ENCODE measurements around the gene POLR2I. TPM values are rescaled to one million over a fixed set of nuclear protein-coding genes. Genes with fewer than 3 reads are reported as not detected.

POLR2I gene
- 10 to 100 TPM; 31.3 to 76.1 (median 35.5) TPM for total RNA-seq

DNA sequence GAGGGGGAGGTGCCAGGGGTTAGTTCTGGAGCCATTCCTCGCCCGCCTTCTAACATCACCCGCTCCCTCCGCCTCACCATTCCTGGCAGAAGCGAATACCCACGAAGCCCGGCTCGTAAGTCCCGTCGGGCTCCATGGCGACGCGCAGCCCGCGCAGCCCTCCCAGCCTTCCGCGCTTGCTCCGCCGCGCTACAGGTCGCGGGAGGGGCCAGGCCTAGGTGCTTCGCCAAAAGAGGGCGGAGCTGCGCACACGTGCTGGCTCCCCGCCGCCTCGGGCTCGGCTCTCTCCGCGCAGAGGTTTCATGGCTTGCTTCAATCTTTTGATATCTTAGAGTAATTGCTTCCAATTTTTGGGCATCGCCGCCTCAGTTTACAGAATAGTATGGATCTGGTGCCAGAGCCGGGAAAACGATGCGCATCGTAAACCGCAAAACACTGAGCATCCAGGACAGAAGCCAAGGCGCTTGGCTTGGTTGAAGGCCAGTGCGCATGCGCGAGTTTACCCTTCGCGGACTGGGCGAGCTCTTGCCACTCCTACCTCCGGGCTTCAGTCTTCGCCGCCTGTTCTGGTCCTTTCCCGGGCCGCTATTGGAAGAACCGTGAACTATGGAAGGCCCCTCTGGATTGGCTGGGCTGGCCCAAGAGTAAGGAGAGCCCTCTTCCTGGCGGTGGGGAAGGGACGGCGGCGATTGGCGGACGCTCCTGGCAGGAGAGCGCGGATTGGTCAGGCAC, at the start of gene POLR2I:
POLR2I (minus strand) TSS at position 155 of the 732 bp plus-strand sequence; CDS start at position 136, 19 bp downstream.
- TF ChIP-seq, protein P1, sequence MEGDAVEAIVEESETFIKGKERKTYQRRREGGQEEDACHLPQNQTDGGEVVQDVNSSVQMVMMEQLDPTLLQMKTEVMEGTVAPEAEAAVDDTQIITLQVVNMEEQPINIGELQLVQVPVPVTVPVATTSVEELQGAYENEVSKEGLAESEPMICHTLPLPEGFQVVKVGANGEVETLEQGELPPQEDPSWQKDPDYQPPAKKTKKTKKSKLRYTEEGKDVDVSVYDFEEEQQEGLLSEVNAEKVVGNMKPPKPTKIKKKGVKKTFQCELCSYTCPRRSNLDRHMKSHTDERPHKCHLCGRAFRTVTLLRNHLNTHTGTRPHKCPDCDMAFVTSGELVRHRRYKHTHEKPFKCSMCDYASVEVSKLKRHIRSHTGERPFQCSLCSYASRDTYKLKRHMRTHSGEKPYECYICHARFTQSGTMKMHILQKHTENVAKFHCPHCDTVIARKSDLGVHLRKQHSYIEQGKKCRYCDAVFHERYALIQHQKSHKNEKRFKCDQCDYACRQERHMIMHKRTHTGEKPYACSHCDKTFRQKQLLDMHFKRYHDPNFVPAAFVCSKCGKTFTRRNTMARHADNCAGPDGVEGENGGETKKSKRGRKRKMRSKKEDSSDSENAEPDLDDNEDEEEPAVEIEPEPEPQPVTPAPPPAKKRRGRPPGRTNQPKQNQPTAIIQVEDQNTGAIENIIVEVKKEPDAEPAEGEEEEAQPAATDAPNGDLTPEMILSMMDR (IDR thresholded peaks at IDR 0.05; ENCODE audit: low read depth): no peak

DNA sequence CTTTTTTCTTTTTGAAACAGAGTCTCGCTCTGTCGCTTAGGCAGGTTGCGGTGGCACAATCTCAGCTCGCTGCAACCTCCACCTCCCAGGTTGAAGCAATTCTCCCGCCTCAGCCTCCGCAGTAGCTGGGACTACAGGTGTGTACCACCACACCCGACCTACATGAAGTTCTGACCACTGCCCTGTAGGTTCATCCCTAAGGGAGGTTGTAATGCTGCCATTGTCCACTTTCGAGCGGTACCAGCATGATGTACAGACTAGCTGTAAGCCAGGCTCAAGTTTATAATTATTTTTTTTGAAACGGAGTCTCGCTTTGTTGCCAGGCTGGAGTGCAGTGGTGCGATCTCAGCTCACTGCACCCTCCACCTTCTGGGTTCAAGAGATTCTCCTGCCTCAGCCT, 49.1 kb upstream of the POLR2I start:
- TF ChIP-seq, protein P1 (IDR thresholded peaks at IDR 0.05; ENCODE audit: low read depth): no peak

DNA sequence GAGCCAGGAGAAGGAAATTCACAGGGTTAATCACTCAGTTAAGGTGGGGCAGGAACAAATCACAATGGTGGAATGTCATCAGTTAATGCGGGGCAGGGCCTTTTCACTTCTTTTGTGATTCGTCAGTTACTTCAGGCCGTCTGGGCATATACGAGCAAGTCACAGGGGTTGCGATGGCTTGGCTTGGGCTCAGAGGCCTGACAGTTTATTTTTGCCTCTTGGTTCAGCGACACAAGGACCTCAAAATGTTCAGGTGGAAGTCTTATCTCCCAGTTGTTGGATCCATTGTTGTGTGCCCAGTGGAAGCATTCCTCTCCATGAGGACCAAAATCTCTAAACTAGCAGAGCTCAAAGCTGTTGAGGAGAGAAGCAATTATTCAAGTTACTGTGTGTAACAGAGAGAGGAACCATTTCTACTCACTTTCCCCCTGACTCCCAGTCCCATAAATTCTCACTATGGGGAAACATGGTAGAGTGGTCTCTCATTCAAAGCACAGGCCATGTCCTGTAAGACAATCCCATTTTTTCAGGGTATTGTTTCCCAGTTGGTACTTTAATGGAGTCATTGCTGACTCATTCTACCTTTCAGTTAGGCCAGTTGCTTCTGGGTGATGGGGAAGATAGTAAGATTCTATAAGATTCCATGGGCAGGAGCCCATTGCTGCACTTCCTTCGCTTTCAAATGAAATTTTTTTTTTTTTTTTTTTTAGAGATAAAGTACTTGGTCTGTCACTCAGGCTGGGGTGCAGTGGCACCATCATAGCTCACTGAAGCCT, 46.3 kb upstream of the POLR2I start:
- TF ChIP-seq, protein P1 (IDR thresholded peaks at IDR 0.05; ENCODE audit: low read depth): no peak

DNA sequence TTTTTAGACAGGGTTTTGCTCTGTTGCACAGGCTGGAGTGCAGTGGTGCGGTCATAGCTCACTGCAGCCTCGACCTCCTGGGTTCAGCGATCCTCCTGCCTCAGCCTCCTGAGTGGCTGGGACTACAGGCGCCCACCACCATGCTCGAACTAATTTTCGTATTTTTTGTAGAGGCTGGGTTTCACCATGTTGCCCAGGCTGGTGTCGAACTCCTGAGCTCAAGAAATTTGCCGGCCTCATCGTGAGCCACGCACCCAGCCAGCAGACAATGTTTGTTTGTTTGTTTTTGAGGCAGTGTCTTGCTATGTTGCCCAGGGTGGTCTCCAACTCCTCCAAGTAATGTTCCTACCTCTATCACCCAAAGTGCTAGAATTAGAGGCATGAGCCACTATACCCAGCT, 38.5 kb upstream of the POLR2I start:
- TF ChIP-seq, protein P1 (IDR thresholded peaks at IDR 0.05; ENCODE audit: low read depth): no peak

DNA sequence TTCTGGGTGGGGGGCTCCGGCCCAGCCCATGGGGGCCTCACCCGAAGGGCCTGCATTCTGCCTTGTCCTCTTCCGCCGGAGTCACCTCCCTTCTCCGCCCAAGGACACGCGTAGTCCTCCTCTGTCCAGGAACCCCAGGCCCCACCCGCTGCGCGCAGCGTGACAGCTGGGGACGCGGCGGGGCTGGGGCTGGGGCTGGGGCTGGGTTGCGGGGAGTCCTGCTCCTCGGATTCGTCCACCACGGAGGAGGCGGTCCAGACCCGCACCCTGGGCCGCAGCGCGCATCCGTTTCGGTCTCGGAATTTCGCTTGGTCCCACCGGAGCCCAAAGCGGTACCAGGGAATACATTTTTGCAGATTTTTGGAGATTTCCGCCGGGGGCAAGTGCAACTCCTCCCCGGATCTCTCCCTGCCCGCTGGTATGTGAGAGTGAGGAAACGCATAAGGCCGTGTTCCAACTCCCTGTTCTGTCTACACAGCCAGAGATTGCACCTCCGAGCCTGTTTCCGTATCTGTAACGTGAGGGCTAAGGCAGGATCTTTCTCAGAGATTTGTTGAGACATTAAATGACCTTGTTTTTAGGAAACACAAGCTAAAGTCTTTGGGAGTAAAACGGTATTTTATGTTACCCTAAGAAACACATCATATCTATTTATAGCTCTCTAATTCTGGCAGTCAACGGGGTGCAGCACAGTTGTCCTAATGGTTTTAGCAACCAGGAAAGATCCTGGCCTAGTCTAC, 37.8 kb upstream of the POLR2I start, which contains the start of gene COX7A1:
COX7A1 (minus strand) TSS at position 96 of the 740 bp plus-strand sequence; CDS start at position 56, 40 bp downstream.
- TF ChIP-seq, protein P1 (IDR thresholded peaks at IDR 0.05; ENCODE audit: low read depth): no peak

DNA sequence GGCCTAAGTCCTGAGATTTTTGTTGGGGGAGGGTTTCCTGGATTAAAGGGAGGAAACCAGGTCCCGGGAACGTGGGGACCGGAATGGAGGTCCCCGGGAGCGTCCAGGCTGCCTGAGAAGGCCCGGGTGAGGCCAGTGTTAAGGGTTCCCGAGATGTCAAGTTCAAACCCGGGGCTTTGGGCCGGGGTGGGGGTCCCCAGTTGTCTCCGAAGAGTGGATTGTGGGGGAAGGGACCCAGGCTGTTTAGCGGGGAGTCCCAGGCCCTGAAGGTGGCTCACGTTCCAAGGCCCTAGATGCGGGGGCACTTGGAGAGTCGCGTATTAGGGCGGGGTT, 37.3 kb upstream of the POLR2I start:
- TF ChIP-seq, protein P1 (IDR thresholded peaks at IDR 0.05; ENCODE audit: low read depth): no peak
